ENCODE results near the gene NDC1. TPM values are rescaled to one million over a fixed set of nuclear protein-coding genes. Genes with fewer than 3 reads are reported as not detected.
A peak's percentile ranks its signal among the peaks of the same experiment; 100 is the strongest.
"Not testable (repeated sequence)": the region's sequence is repeated elsewhere in the genome, so short reads cannot be mapped to it uniquely, and the experiment has no call there.

Gene NDC1
- total RNA-seq, 1 donor from 2014 or later, result 20.6 TPM

- H3K27ac Mint-ChIP-seq, result peak overlapping the region; percentile 39
Measured at GRCh38 chr1:53765657-53766056, 72.4 kb downstream of the NDC1 start.

GRCh38 chr1:53763911-53764310, 74.2 kb downstream of the NDC1 start:
- no peak for DNase-seq (ENCODE audit: low spot score in 2 of 2, unreplicated experiment in 2 of 2)
- H3K27ac Mint-ChIP-seq, result no peak overlapping the region
- H3K27me3 Mint-ChIP-seq (ENCODE audit: low read depth), result no peaks in the 10 kb centered on the region
- no peaks in the 10 kb centered on the region for H3K36me3 Mint-ChIP-seq
- H3K4me1 Mint-ChIP-seq, result peaks cover 20% of the 10 kb centered on the region
- TF ChIP-seq CTCF (IDR thresholded peaks at IDR 0.05; ENCODE audit: unreplicated experiment), result no peak
- no peak overlapping the region for H3K4me3 Mint-ChIP-seq
- no peaks in the 10 kb centered on the region for H3K9me3 Mint-ChIP-seq

More at GRCh38 chr1:53765657-53766056, 72.4 kb downstream of the NDC1 start:
- Mint-ChIP-seq H3K36me3 (no peaks in the 10 kb centered on the region), H3K9me3 (no peaks in the 10 kb centered on the region), H3K27me3 (ENCODE audit: low read depth) (no peaks in the 10 kb centered on the region), H3K4me1 (peaks cover 20% of the 10 kb centered on the region), H3K4me3 (no peak overlapping the region)
- DNase-seq (ENCODE audit: low spot score in 2 of 2, unreplicated experiment in 2 of 2), result no peak
- no peak for TF ChIP-seq CTCF (IDR thresholded peaks at IDR 0.05; ENCODE audit: unreplicated experiment)

- H3K4me1 Mint-ChIP-seq, result peaks cover 20% of the 10 kb centered on the region
- H3K4me3 Mint-ChIP-seq, result no peak overlapping the region
- no peak overlapping the region for H3K27ac Mint-ChIP-seq
- H3K27me3 Mint-ChIP-seq (ENCODE audit: low read depth), result no peaks in the 10 kb centered on the region
- no peaks in the 10 kb centered on the region for H3K36me3 Mint-ChIP-seq
- DNase-seq (ENCODE audit: low spot score in 2 of 2, unreplicated experiment in 2 of 2), result no peak
- H3K9me3 Mint-ChIP-seq, result no peaks in the 10 kb centered on the region
- TF ChIP-seq CTCF (IDR thresholded peaks at IDR 0.05; ENCODE audit: unreplicated experiment), result no peak
Measured at GRCh38 chr1:53763461-53763860, 74.6 kb downstream of the NDC1 start.

GRCh38 chr1:53760497-53760896, 77.6 kb downstream of the NDC1 start:
- H3K27me3 Mint-ChIP-seq (ENCODE audit: low read depth); H3K4me1 Mint-ChIP-seq; H3K4me3 Mint-ChIP-seq; H3K27ac Mint-ChIP-seq; H3K9me3 Mint-ChIP-seq; DNase-seq (ENCODE audit: low spot score in 2 of 2, unreplicated experiment in 2 of 2); H3K36me3 Mint-ChIP-seq: not testable (repeated sequence)

- no peaks in the 10 kb centered on the region for H3K4me1 Mint-ChIP-seq
- no peak overlapping the region for H3K27ac Mint-ChIP-seq
- H3K9me3 Mint-ChIP-seq, result no peaks in the 10 kb centered on the region
- DNase-seq (ENCODE audit: low spot score in 2 of 2, unreplicated experiment in 2 of 2), result no peak
- H3K27me3 Mint-ChIP-seq (ENCODE audit: low read depth), result peaks cover 16% of the 10 kb centered on the region
- TF ChIP-seq CTCF (IDR thresholded peaks at IDR 0.05; ENCODE audit: unreplicated experiment), result no peak
- no peaks in the 10 kb centered on the region for H3K36me3 Mint-ChIP-seq
- no peak overlapping the region for H3K4me3 Mint-ChIP-seq
Measured at GRCh38 chr1:53755874-53756273, 82.2 kb downstream of the NDC1 start.

- peaks cover 22% of the 10 kb centered on the region for H3K27me3 Mint-ChIP-seq (ENCODE audit: low read depth)
- H3K4me1 Mint-ChIP-seq, result no peaks in the 10 kb centered on the region
- no peak overlapping the region for H3K27ac Mint-ChIP-seq
- H3K9me3 Mint-ChIP-seq, result no peaks in the 10 kb centered on the region
- no peak overlapping the region for H3K4me3 Mint-ChIP-seq
- no peak for DNase-seq (ENCODE audit: low spot score in 2 of 2, unreplicated experiment in 2 of 2)
- TF ChIP-seq CTCF (IDR thresholded peaks at IDR 0.05; ENCODE audit: unreplicated experiment), result peak; percentile 58
- H3K36me3 Mint-ChIP-seq, result no peaks in the 10 kb centered on the region
Measured at GRCh38 chr1:53754484-53755312, 83.4 kb downstream of the NDC1 start.
